SK-N-SH treated with all-trans-retinoic acid at 6 μM for 48 hours (cell line): ENCODE data around the gene SIGLEC9.

Experiments
- ATAC-seq: fragments of 200-7000 bp; cut with Tn5 transposase; 3 replicates; pipeline ENCODE4 v1.9.1; 2020; ENCODE audit warnings: mild to moderate bottlenecking, moderate library complexity
- ARNTL ChIP-seq: fragments of 450-650 bp; formaldehyde crosslinking; IDR thresholded peaks from 2 replicates; pipeline ENCODE4 v1.5.0; 2020; ENCODE audit warnings: low read depth, mild to moderate bottlenecking, moderate library complexity, borderline replicate concordance
- BACH2 ChIP-seq: fragments of 250-450 bp; sonication (Bioruptor Pico); IDR thresholded peaks from 2 replicates; pipeline ENCODE4 v1.9.0; 2021; ENCODE audit warnings: mild to moderate bottlenecking, borderline replicate concordance
- CREB5 ChIP-seq: fragments of 250-450 bp; sonication (Bioruptor Pico); IDR thresholded peaks from 2 replicates; pipeline ENCODE4 v1.5.1; 2020; ENCODE audit warnings: low read depth, mild to moderate bottlenecking, moderate library complexity
- CSDC2 ChIP-seq: fragments of 250-450 bp; sonication (Bioruptor Pico); IDR thresholded peaks from 2 replicates; pipeline ENCODE4 v1.5.0; 2020; ENCODE audit warnings: mild to moderate bottlenecking, moderate library complexity
- ESRRG ChIP-seq: fragments of 250-450 bp; sonication (Bioruptor Pico); IDR thresholded peaks from 2 replicates; pipeline ENCODE4 v1.6.1; 2021; ENCODE audit warnings: mild to moderate bottlenecking
- GLIS3 ChIP-seq: fragments of 250-450 bp; sonication (Bioruptor Pico); IDR thresholded peaks from 2 replicates; pipeline ENCODE4 v1.5.0; 2020; ENCODE audit warnings: mild to moderate bottlenecking, moderate library complexity
- ISL1 ChIP-seq: fragments of 250-450 bp; sonication (Bioruptor Pico); IDR thresholded peaks from 2 replicates; pipeline ENCODE4 v2.1.2; 2022; ENCODE audit warnings: mild to moderate bottlenecking, moderate library complexity
- OSR1 ChIP-seq: fragments of 250-450 bp; sonication (Bioruptor Pico); IDR thresholded peaks from 2 replicates; pipeline ENCODE4 v1.8.0; 2022; ENCODE audit warnings: moderate library complexity, mild to moderate bottlenecking, inconsistent platforms
- PATZ1 ChIP-seq: fragments of 250-450 bp; sonication (Bioruptor Pico); IDR thresholded peaks from 2 replicates; pipeline ENCODE4 v1.8.0; 2020; ENCODE audit warnings: mild to moderate bottlenecking, moderate library complexity, borderline replicate concordance
- PPARA ChIP-seq: fragments of 250-450 bp; sonication (Bioruptor Pico); IDR thresholded peaks from 2 replicates; pipeline ENCODE4 v1.5.0; 2020; ENCODE audit warnings: mild to moderate bottlenecking, borderline replicate concordance
- RARB ChIP-seq: fragments of 250-450 bp; sonication (Bioruptor Pico); IDR thresholded peaks from 2 replicates; pipeline ENCODE4 v1.8.0; 2021; ENCODE audit warnings: mild to moderate bottlenecking, moderate library complexity
- SNAI2 ChIP-seq: fragments of 250-450 bp; sonication (Bioruptor Pico); IDR thresholded peaks from 2 replicates; pipeline ENCODE4 v1.5.0; 2020; ENCODE audit warnings: mild to moderate bottlenecking, moderate library complexity
- TCF4 ChIP-seq: fragments of 250-450 bp; sonication (Bioruptor Pico); IDR thresholded peaks from 2 replicates; pipeline ENCODE4 v1.8.0; 2021; ENCODE audit warnings: mild to moderate bottlenecking, moderate library complexity, borderline replicate concordance
- TOX ChIP-seq: fragments of 250-450 bp; sonication (Bioruptor Pico); IDR thresholded peaks from 2 replicates; pipeline ENCODE4 v1.8.0; 2021; ENCODE audit warnings: mild to moderate bottlenecking, moderate library complexity, borderline replicate concordance
- ZC3H10 ChIP-seq: fragments of 250-450 bp; sonication (Bioruptor Pico); IDR thresholded peaks from 2 replicates; pipeline ENCODE4 v1.5.1; 2021; ENCODE audit warnings: mild to moderate bottlenecking, moderate library complexity
- ZFP3 ChIP-seq: fragments of 250-450 bp; sonication (Bioruptor Pico); IDR thresholded peaks from 2 replicates; pipeline ENCODE4 v1.5.0; 2020; ENCODE audit warnings: mild to moderate bottlenecking, moderate library complexity
- ZFP30 ChIP-seq: fragments of 450-650 bp; formaldehyde crosslinking; IDR thresholded peaks from 2 replicates; pipeline ENCODE4 v1.5.0; 2022; ENCODE audit warnings: mild to moderate bottlenecking, moderate library complexity
- ZNF565 ChIP-seq: fragments of 450-650 bp; formaldehyde crosslinking; conservative IDR thresholded peaks from 2 replicates; pipeline ENCODE4 v1.5.0; 2020; ENCODE audit warnings: low read depth, mild to moderate bottlenecking, moderate library complexity
- ZNF70 ChIP-seq: fragments of 450-650 bp; formaldehyde crosslinking; IDR thresholded peaks from 2 replicates; pipeline ENCODE4 v1.5.0; 2020; ENCODE audit warnings: mild to moderate bottlenecking, moderate library complexity
- ZNF8 ChIP-seq: fragments of 450-650 bp; formaldehyde crosslinking; IDR thresholded peaks from 2 replicates; pipeline ENCODE4 v1.5.0; 2020; ENCODE audit warnings: mild to moderate bottlenecking, moderate library complexity
- TF ChIP-seq, protein P1 (sequence below): fragments of 250-450 bp; sonication (Bioruptor Pico); IDR thresholded peaks from 2 replicates; pipeline ENCODE4 v1.5.1; 2021; ENCODE audit warnings: mild to moderate bottlenecking, moderate library complexity
- TF ChIP-seq, protein P2 (sequence below): fragments of 250-450 bp; sonication (Bioruptor Pico); IDR thresholded peaks from 2 replicates; pipeline ENCODE4 v1.8.0; 2021; ENCODE audit warnings: low read depth, mild to moderate bottlenecking, moderate library complexity, borderline replicate concordance
- TF ChIP-seq, protein P3 (sequence below): fragments of 250-450 bp; sonication (Bioruptor Pico); IDR thresholded peaks from 2 replicates; pipeline ENCODE4 v1.5.0; 2020; ENCODE audit warnings: mild to moderate bottlenecking, moderate library complexity

Gene SIGLEC9

DNA sequence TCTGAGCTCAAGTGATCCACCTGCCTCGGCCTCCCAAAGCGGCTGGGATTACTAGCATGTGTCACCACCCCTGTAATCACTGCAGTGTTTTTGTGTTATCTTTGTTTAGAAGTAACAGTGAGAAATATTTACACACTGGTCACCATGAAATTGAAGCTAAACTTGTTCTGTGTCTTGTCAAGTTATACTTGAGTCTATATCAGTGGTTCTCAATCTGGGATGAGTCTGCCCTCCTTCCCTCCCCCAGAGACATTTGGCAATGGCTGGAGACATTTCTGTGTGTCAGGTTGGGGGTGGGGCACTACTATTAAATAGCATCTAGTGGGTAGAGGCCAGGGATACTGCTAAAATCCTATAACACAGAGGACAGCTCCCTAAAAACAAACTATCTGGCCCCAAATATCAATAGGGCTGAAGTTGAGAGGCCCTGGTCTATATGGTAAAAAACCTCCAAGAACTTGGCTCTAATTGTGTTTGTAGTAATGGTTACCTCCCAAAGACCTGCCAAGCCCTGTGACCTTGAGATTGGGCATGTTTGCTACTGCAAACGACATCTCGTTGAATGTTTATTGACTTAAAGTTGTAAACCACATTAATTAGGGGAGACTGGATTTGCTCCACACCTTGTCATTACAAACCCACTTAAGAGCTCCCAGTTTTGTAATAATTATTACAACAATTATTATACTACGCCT is 23.4 kb upstream of the SIGLEC9 start:
- TF ChIP-seq CSDC2 (CRISPR knock-in tag) (no peak), ZFP3 (no peak), TOX (CRISPR knock-in tag) (no peak), RARB (CRISPR knock-in tag) (no peak), ARNTL (CRISPR knock-in tag) (no peak), PPARA (CRISPR knock-in tag) (no peak), OSR1 (no peak), GLIS3 (CRISPR knock-in tag) (no peak), TCF4 (CRISPR knock-in tag) (no peak), ESRRG (CRISPR knock-in tag) (no peak), ZNF8 (CRISPR knock-in tag) (no peak), CREB5 (CRISPR knock-in tag) (no peak), ZNF70 (CRISPR knock-in tag) (no peak), ZC3H10 (CRISPR knock-in tag) (no peak), BACH2 (no peak), PATZ1 (no peak), ISL1 (no peak)
- TF ChIP-seq, protein P1, sequence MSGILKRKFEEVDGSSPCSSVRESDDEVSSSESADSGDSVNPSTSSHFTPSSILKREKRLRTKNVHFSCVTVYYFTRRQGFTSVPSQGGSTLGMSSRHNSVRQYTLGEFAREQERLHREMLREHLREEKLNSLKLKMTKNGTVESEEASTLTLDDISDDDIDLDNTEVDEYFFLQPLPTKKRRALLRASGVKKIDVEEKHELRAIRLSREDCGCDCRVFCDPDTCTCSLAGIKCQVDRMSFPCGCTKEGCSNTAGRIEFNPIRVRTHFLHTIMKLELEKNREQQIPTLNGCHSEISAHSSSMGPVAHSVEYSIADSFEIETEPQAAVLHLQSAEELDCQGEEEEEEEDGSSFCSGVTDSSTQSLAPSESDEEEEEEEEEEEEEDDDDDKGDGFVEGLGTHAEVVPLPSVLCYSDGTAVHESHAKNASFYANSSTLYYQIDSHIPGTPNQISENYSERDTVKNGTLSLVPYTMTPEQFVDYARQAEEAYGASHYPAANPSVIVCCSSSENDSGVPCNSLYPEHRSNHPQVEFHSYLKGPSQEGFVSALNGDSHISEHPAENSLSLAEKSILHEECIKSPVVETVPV = no peak
- TF ChIP-seq, protein P2, sequence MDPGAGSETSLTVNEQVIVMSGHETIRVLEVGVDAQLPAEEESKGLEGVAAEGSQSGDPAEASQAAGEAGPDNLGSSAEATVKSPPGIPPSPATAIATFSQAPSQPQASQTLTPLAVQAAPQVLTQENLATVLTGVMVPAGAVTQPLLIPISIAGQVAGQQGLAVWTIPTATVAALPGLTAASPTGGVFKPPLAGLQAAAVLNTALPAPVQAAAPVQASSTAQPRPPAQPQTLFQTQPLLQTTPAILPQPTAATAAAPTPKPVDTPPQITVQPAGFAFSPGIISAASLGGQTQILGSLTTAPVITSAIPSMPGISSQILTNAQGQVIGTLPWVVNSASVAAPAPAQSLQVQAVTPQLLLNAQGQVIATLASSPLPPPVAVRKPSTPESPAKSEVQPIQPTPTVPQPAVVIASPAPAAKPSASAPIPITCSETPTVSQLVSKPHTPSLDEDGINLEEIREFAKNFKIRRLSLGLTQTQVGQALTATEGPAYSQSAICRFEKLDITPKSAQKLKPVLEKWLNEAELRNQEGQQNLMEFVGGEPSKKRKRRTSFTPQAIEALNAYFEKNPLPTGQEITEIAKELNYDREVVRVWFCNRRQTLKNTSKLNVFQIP (CRISPR knock-in tag) = no peak
- TF ChIP-seq, protein P3, sequence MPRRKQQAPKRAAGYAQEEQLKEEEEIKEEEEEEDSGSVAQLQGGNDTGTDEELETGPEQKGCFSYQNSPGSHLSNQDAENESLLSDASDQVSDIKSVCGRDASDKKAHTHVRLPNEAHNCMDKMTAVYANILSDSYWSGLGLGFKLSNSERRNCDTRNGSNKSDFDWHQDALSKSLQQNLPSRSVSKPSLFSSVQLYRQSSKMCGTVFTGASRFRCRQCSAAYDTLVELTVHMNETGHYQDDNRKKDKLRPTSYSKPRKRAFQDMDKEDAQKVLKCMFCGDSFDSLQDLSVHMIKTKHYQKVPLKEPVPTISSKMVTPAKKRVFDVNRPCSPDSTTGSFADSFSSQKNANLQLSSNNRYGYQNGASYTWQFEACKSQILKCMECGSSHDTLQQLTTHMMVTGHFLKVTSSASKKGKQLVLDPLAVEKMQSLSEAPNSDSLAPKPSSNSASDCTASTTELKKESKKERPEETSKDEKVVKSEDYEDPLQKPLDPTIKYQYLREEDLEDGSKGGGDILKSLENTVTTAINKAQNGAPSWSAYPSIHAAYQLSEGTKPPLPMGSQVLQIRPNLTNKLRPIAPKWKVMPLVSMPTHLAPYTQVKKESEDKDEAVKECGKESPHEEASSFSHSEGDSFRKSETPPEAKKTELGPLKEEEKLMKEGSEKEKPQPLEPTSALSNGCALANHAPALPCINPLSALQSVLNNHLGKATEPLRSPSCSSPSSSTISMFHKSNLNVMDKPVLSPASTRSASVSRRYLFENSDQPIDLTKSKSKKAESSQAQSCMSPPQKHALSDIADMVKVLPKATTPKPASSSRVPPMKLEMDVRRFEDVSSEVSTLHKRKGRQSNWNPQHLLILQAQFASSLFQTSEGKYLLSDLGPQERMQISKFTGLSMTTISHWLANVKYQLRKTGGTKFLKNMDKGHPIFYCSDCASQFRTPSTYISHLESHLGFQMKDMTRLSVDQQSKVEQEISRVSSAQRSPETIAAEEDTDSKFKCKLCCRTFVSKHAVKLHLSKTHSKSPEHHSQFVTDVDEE (CRISPR knock-in tag) = no peak
- ATAC-seq = no peak

DNA sequence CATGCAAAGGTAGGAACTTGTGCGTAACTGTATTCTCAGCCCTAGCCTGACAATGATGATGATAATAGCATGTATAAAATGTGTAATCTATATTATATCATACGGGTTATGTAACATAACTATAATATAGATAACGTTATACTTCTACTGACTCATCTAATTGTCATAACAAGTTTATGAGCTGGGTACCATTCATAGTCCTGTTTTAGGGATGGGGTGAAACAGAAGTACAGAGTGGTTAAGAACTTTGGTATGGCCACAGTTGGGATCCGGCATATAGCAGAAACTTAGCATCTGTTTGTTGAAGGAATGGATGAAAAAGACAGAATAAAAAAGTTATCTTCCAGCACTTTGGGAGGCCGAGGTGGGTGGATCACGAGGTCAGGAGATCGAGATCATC is 21.7 kb upstream of the SIGLEC9 start:
- TF ChIP-seq PATZ1 (no peak), TOX (CRISPR knock-in tag) (no peak), ZNF70 (CRISPR knock-in tag) (no peak), GLIS3 (CRISPR knock-in tag) (no peak), ZNF565 (CRISPR knock-in tag) (no peak), ZFP30 (CRISPR knock-in tag) (no peak), ZFP3 (no peak), CSDC2 (CRISPR knock-in tag) (no peak), PPARA (CRISPR knock-in tag) (no peak), SNAI2 (CRISPR knock-in tag) (no peak)
- TF ChIP-seq, protein P2 (CRISPR knock-in tag) = no peak
- TF ChIP-seq, protein P3 (CRISPR knock-in tag) = no peak
- ATAC-seq = no peak
